HG03139 (cell line): ENCODE data around the gene TRIM41.
"Not testable (repeated sequence)": the region's sequence is repeated elsewhere in the genome, so short reads cannot be mapped to it uniquely, and the experiment has no call there.

Experiments
- ATAC-seq: cut with Tn5 transposase; IDR thresholded peaks from one replicate; pipeline ENCODE4 v1.9.1; 2021; ENCODE audit not compliant: unreplicated experiment

TRIM41 gene

DNA sequence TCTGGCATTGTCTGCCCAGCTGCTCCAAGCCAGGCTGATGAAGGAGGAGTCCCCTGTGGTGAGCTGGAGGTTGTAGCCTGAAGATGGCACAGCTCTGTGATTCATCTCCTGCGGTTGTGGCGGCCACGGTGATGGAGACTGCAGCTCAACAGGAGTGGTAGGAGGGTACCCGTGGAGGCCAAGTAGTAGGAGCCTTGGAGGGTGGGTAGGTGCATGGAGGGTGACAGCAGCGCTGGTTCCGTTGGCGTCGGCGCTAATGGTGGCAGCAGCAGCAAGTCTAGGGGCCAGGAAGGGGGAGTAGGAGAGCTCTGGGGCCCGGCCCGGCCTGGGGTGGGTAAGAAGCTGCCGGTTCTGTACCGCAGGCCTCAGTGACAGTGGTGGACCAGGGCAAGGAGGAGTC, 60.3 kb downstream of the TRIM41 start:
- ATAC-seq: no peak

DNA sequence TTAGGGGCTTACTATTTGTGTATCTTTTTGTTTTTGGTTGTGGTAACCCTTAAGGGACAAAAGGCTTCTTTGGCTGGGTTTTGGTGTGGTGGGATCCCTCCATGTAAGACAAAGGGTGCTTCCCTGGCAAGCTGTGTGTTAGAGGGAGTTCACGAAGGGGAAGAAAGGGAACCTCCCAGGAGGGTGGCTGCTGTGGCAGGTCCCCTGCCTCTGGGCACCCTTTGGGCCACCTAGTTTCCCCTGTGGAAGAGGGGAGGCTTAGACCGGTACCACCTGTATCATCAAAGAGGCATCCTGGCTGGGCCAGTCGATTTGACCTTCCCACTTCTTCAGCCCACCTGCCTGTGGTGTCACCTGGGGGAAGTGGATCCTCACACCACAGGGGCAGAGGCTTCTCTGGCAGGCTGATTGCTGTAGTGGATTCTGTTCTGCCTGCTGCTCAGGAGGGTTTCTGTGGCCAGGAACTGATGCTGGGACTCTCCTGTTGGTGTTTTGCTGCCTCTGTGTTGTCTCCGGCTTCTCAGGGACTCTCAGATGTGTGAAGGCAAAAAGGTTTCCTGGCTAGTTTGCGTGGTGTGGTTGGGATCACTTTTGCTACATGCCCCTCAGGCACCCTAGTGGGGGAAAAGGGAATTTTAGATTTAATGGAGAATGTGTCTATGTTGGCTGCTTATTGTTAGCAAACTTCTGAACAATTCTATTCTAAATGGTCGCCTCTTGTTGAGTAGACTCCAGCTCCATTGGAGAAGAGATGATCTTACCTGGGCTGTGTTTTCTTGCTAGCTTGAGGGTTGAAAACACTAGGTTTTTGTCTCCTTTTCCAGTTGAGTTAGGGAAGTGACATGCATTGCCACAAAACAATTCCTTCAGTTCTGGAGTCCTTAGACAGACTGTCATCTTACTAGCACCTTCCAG, 61.0 kb downstream of the TRIM41 start:
- not testable (repeated sequence) for ATAC-seq
